ENCODE measurements around the gene IFNA6. TPM values are rescaled to one million over a fixed set of nuclear protein-coding genes. Genes with fewer than 3 reads are reported as not detected.

IFNA6 gene
- total RNA-seq, 2 experiments from 2014 or later, result not detected

- intact Hi-C loops (cut with DNase I, micrococcal nuclease), result loop anchor here in 1 of 2 experiments (5.0 kb wide), 1 partner anchor 475 kb away; no protein-coding TSS in a partner anchor
- H3K27me3 ChIP-seq (ENCODE audit: control insufficient read depth in 1 of 2, insufficient read depth in 2 of 2, low read length in 2 of 2), result no peaks in the 10 kb centered on the region
- ATAC-seq (ENCODE audit: poor library complexity) (no peak), DNase-seq (no peak)
- no peaks in the 10 kb centered on the region for H3K4me1 ChIP-seq (ENCODE audit: insufficient read depth, low read length)
- no peak overlapping the region for H3K4me3 Mint-ChIP-seq
- no peak overlapping the region for H3K4me3 ChIP-seq (ENCODE audit: low read length)
- no peak overlapping the region for H3K27ac ChIP-seq (ENCODE audit: low read depth in 1 of 2, low read length in 2 of 2)
- no peaks in the 10 kb centered on the region for H3K9me3 Mint-ChIP-seq
- H3K4me1 Mint-ChIP-seq (ENCODE audit: low read depth), result peaks cover 4% of the 10 kb centered on the region
- H3K27ac Mint-ChIP-seq, result no peak overlapping the region
- no peaks in the 10 kb centered on the region for H3K27me3 Mint-ChIP-seq
- H3K36me3 ChIP-seq (ENCODE audit: insufficient read depth, low read length), result peaks cover 12% of the 10 kb centered on the region
- TF ChIP-seq CTCF (IDR thresholded peaks at IDR 0.05), result no peak
- POLR2A ChIA-PET, result interaction anchor here (1.3 kb wide), 1 partner anchor 78 kb away, joined by 3 read pairs; no protein-coding TSS in a partner anchor
- CTCF ChIA-PET, result interaction anchor here (2.0 kb wide), 1 partner anchor 79 kb away, joined by 16 read pairs; no protein-coding TSS in a partner anchor
- H3K9me3 ChIP-seq (ENCODE audit: control insufficient read depth in 1 of 2, insufficient read depth in 1 of 2, low read length in 2 of 2), result no peaks in the 10 kb centered on the region
- H3K36me3 Mint-ChIP-seq (ENCODE audit: low read depth), result peaks cover 16% of the 10 kb centered on the region
Observed at GRCh38 chr9:21316860-21317259, 33.8 kb downstream of the IFNA6 start.

GRCh38 chr9:21316032-21316842 lies 34.5 kb downstream of the IFNA6 start:
- ChIA-PET CTCF (interaction anchor here (1.3 kb wide), 1 partner anchor 80 kb away, joined by 5 read pairs; no protein-coding TSS in a partner anchor), POLR2A (interaction anchor here (1.3 kb wide), 1 partner anchor 78 kb away, joined by 3 read pairs; no protein-coding TSS in a partner anchor)
- no peak for TF ChIP-seq CTCF (IDR thresholded peaks at IDR 0.05)
- no peak overlapping the region for H3K27ac ChIP-seq (ENCODE audit: low read depth in 1 of 2, low read length in 2 of 2)
- no peak overlapping the region for H3K4me3 ChIP-seq (ENCODE audit: low read length)
- Mint-ChIP-seq H3K36me3 (ENCODE audit: low read depth) (peaks cover 10% of the 10 kb centered on the region), H3K4me3 (no peak overlapping the region), H3K27ac (no peak overlapping the region), H3K4me1 (ENCODE audit: low read depth) (peaks cover 4% of the 10 kb centered on the region), H3K9me3 (no peaks in the 10 kb centered on the region), H3K27me3 (no peaks in the 10 kb centered on the region)
- H3K9me3 ChIP-seq (ENCODE audit: control insufficient read depth in 1 of 2, insufficient read depth in 1 of 2, low read length in 2 of 2), result no peaks in the 10 kb centered on the region
- DNase-seq (no peak), ATAC-seq (ENCODE audit: poor library complexity) (no peak)
- peaks cover 7% of the 10 kb centered on the region for H3K36me3 ChIP-seq (ENCODE audit: insufficient read depth, low read length)
- intact Hi-C loops (cut with DNase I, micrococcal nuclease), result loop anchor here in 1 of 2 experiments (5.0 kb wide), 1 partner anchor 476 kb away; no protein-coding TSS in a partner anchor
- no peaks in the 10 kb centered on the region for H3K27me3 ChIP-seq (ENCODE audit: control insufficient read depth in 1 of 2, insufficient read depth in 2 of 2, low read length in 2 of 2)
- H3K4me1 ChIP-seq (ENCODE audit: insufficient read depth, low read length), result no peaks in the 10 kb centered on the region

GRCh38 chr9:21314152-21314551 lies 36.5 kb downstream of the IFNA6 start:
- no peaks in the 10 kb centered on the region for H3K9me3 Mint-ChIP-seq
- POLR2A ChIA-PET, result no interaction called here
- H3K4me3 Mint-ChIP-seq, result no peak overlapping the region
- no peak for TF ChIP-seq CTCF (IDR thresholded peaks at IDR 0.05)
- H3K27ac ChIP-seq (ENCODE audit: low read depth in 1 of 2, low read length in 2 of 2), result no peak overlapping the region
- no peak for DNase-seq
- CTCF ChIA-PET, result no interaction called here
- H3K4me3 ChIP-seq (ENCODE audit: low read length), result no peak overlapping the region
- intact Hi-C loops (cut with DNase I, micrococcal nuclease), result no loop called here
- H3K4me1 Mint-ChIP-seq (ENCODE audit: low read depth), result peaks cover 4% of the 10 kb centered on the region
- H3K4me1 ChIP-seq (ENCODE audit: insufficient read depth, low read length), result no peaks in the 10 kb centered on the region
- ATAC-seq (ENCODE audit: poor library complexity), result no peak
- no peaks in the 10 kb centered on the region for H3K36me3 Mint-ChIP-seq (ENCODE audit: low read depth)
- no peak overlapping the region for H3K27ac Mint-ChIP-seq
- peaks cover 0 to 3% of the 10 kb centered on the region in 2 experiments for H3K9me3 ChIP-seq (ENCODE audit: control insufficient read depth in 1 of 2, insufficient read depth in 1 of 2, low read length in 2 of 2)
- H3K27me3 ChIP-seq (ENCODE audit: control insufficient read depth in 1 of 2, insufficient read depth in 2 of 2, low read length in 2 of 2), result peaks cover 0 to 6% of the 10 kb centered on the region in 2 experiments
- no peaks in the 10 kb centered on the region for H3K27me3 Mint-ChIP-seq
- H3K36me3 ChIP-seq (ENCODE audit: insufficient read depth, low read length), result no peaks in the 10 kb centered on the region
